ENCODE data around the gene STK38L. TPM values are rescaled to one million over a fixed set of nuclear protein-coding genes. Genes with fewer than 3 reads are reported as not detected.
A peak's percentile ranks its signal among the peaks of the same experiment; 100 is the strongest.

The STK38L gene
- total and polyA plus RNA-seq, 10 of the 15 experiments (the other 5 are each of a cell fraction or from before 2014, with no cell fraction given) = 43.0 to 154 (median 115) TPM

GRCh38 chr12:27207615-27208413 lies 36.3 kb upstream of the STK38L start (continued):
- TF ChIP-seq NRF1 (conservative IDR thresholded peaks at IDR 0.05; ENCODE audit: low read depth, low read length) (no peak), MYB (IDR thresholded peaks at IDR 0.05; ENCODE audit: borderline replicate concordance, low read depth, low read length) (no peak), ZNF217 (IDR thresholded peaks at IDR 0.05) (peak; percentile 61; the same call in 1 of the 2 replicates), HSF1 (IDR thresholded peaks at IDR 0.05; ENCODE audit: low read depth, low read length) (peak; percentile 91), WRNIP1 (IDR thresholded peaks at IDR 0.05; ENCODE audit: borderline replicate concordance, low read depth, low read length) (0 out of 2 replicates have a peak, but pooled peaks have one; percentile 23), MEF2B (IDR thresholded peaks at IDR 0.05; ENCODE audit: partially characterized antibody, poor library complexity, severe bottlenecking) (peak; percentile 98), SRF (IDR thresholded peaks at IDR 0.05; ENCODE audit: low read depth in 2 of 2, low read length in 2 of 2) (no peak), ZBED1 (IDR thresholded peaks at IDR 0.05; ENCODE audit: borderline replicate concordance) (peak; percentile 95)

DNA sequence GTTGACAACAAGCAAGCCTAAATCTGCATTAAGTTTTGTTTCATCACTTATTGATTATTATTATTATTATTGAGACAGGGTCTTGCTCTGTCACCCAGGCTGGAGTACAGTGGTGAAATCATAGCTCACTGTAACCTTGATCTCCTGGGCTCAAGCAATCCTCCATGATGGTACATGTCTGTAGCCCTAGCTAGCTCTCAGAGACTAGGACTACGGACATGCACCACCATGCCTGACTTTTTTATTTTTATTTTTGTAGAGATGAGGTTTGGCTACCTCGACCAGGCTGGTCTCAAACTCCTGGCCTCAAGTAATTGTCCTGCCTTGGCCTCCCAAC lies 35.7 kb upstream of the STK38L start:
- in situ Hi-C loops (cut with MboI) = no loop called here
- RAD21 ChIA-PET (ENCODE audit: unreplicated experiment) = interaction anchor here (0.9 to 5.3 kb wide), 28 partner anchors 9 to 485 kb away, joined by 3 to 79 read pairs (median 10); partner anchors contain the start of gene STK38L
- FAIRE-seq (no peak), ATAC-seq (peak; percentile 69), DNase-seq (ENCODE audit: low read depth, low spot score) (no peak)
- H3K4me1 ChIP-seq (ENCODE audit: control insufficient read depth, insufficient read depth, low read length) = peaks cover 35% of the 10 kb centered on the region
- no peaks in the 10 kb centered on the region for H3K27me3 ChIP-seq (replicated peaks in 1 of 2; ENCODE audit: control insufficient read depth in 2 of 2, insufficient read depth in 2 of 2, low read length in 1 of 2)
- H3K4me3 ChIP-seq = no peak overlapping the region
- SMC1A ChIA-PET (ENCODE audit: uncharacterized antibody, unreplicated experiment) = interaction anchor here (0.7 to 12.5 kb wide), 32 partner anchors 9 to 198 kb away, joined by 3 to 145 read pairs (median 6); partner anchors contain the start of gene STK38L
- peak overlapping the region; percentile 70; the same call in 1 of the 2 replicates for H3K4me2 ChIP-seq (ENCODE audit: control insufficient read depth, insufficient read depth)
- H3K27ac ChIP-seq (ENCODE audit: control insufficient read depth, insufficient read depth) = peak overlapping the region; percentile 97
- no peaks in the 10 kb centered on the region for H3K36me3 ChIP-seq (ENCODE audit: control insufficient read depth in 2 of 2, insufficient read depth in 2 of 2, low read length in 1 of 2)
- TSS peak; percentile 73 for BruUV-seq (replicated peaks)
- H3K9ac ChIP-seq (ENCODE audit: control insufficient read depth, insufficient read depth, low read length) = peak overlapping the region; percentile 55; the same call in 1 of the 2 replicates
- H3K79me2 ChIP-seq (ENCODE audit: control insufficient read depth, insufficient read depth, low read length) = no peaks in the 10 kb centered on the region
- POLR2A ChIA-PET = interaction anchor here (0.6 to 5.1 kb wide), 18 partner anchors 9 to 124 kb away, joined by 3 to 70 read pairs (median 6); partner anchors contain the start of genes BMAL2 and STK38L
- H3K9me3 ChIP-seq (replicated peaks; ENCODE audit: control insufficient read depth, insufficient read depth, low read length) = peaks cover 13% of the 10 kb centered on the region
- CTCF ChIA-PET = interaction anchor here (0.6 to 3.1 kb wide), 17 partner anchors 9 to 169 kb away, joined by 3 to 24 read pairs (median 5); no protein-coding TSS in a partner anchor
- no peak overlapping the region; the same call in 1 of the 2 replicates for H2AFZ ChIP-seq (ENCODE audit: control insufficient read depth, low read depth, low read length)
- no peaks in the 10 kb centered on the region for H4K20me1 ChIP-seq (ENCODE audit: control insufficient read depth, insufficient read depth)
- 31% methylated on average over 2 of the region's 2 CpGs for WGBS (ENCODE audit: insufficient coverage, insufficient replicate concordance, low lambda C conversion rate, missing lambda C conversion rate)
- intact Hi-C loops (cut with micrococcal nuclease; ENCODE audit: unreplicated experiment) = loop anchor here (1.0 to 5.0 kb wide), 5 partner anchors 12 to 99 kb away; partner anchors contain the start of gene STK38L
- TF ChIP-seq IKZF1 (conservative IDR thresholded peaks at IDR 0.05) = 0 out of 2 replicates have a peak, but pooled peaks have one; percentile 5
- TF ChIP-seq BACH1 (IDR thresholded peaks at IDR 0.05; ENCODE audit: borderline replicate concordance) = no peak
- TF ChIP-seq, protein P1, sequence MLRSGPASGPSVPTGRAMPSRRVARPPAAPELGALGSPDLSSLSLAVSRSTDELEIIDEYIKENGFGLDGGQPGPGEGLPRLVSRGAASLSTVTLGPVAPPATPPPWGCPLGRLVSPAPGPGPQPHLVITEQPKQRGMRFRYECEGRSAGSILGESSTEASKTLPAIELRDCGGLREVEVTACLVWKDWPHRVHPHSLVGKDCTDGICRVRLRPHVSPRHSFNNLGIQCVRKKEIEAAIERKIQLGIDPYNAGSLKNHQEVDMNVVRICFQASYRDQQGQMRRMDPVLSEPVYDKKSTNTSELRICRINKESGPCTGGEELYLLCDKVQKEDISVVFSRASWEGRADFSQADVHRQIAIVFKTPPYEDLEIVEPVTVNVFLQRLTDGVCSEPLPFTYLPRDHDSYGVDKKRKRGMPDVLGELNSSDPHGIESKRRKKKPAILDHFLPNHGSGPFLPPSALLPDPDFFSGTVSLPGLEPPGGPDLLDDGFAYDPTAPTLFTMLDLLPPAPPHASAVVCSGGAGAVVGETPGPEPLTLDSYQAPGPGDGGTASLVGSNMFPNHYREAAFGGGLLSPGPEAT (IDR thresholded peaks at IDR 0.05; ENCODE audit: low read depth) = peak; percentile 6; the same call in 1 of the 2 replicates
- no peak for TF ChIP-seq CHD1 (IDR thresholded peaks at IDR 0.05; ENCODE audit: low read depth, low read length)
- TF ChIP-seq RAD51 (IDR thresholded peaks at IDR 0.05) = no peak
- TF ChIP-seq JUND (IDR thresholded peaks at IDR 0.05; ENCODE audit: low read depth, low read length) = no peak
- no peak for TF ChIP-seq SMAD1 (IDR thresholded peaks at IDR 0.05; ENCODE audit: low read depth, partially characterized antibody)
- TF ChIP-seq, protein P2, sequence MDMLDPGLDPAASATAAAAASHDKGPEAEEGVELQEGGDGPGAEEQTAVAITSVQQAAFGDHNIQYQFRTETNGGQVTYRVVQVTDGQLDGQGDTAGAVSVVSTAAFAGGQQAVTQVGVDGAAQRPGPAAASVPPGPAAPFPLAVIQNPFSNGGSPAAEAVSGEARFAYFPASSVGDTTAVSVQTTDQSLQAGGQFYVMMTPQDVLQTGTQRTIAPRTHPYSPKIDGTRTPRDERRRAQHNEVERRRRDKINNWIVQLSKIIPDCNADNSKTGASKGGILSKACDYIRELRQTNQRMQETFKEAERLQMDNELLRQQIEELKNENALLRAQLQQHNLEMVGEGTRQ (IDR thresholded peaks at IDR 0.05; ENCODE audit: borderline replicate concordance, low read depth, low read length) = no peak
- TF ChIP-seq ATF7 (IDR thresholded peaks at IDR 0.05; ENCODE audit: low read depth) = peak; percentile 9; the same call in 1 of the 2 replicates
- TF ChIP-seq NFIC (IDR thresholded peaks at IDR 0.05; ENCODE audit: low read depth, low read length) = peak; percentile 58; the same call in 1 of the 2 replicates

Measured in GM12878 (cell line).